GM12892 (cell line): ENCODE measurements around the gene L3MBTL1.

Experiments used
- POLR2A ChIP-seq: IDR thresholded peaks from 2 replicates; pipeline ENCODE4 v1.6.1; 2011; ENCODE audit warnings: low read depth, low read length, control low read depth
- POLR2AphosphoS5 ChIP-seq: IDR thresholded peaks from 2 replicates; pipeline ENCODE4 v1.6.1; 2011; ENCODE audit warnings: low read depth, low read length, control low read depth
- TAF1 ChIP-seq: IDR thresholded peaks from 2 replicates; pipeline ENCODE4 v1.6.1; 2011; ENCODE audit warnings: low read depth, mild to moderate bottlenecking, control low read depth, low read length, borderline replicate concordance

DNA sequence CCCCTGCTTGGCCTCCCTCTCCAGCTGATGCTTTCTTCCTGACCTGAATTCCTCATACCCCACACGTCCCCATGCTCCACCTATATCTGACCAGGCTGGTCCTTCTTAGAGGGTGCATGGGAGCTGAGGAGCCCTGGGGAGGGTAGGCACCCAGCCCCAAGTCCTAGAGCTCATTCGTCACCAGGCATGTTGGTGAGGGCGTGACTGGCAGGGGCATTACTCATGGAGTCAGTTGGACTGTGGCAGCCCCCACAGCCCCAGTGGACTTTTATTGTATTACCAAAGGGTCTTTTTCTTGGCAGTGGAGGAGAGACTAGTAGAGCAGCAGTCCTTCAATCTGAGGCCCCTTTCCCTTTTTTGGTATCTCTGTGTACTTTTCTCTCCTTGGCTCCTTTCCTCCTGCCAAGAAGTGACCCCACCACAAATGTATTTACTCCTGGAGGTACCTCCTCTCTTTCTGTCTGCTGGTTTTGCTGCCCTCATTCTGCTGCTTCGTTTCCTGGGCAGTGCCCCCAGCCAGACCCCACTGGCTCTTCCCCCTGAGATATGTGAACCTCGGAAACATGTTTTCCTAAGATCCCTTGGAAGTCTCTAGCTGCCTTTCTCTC is 40.9 kb downstream of the L3MBTL1 start:
- TF ChIP-seq TAF1 (no peak), POLR2A (no peak), POLR2AphosphoS5 (no peak)
